Activated T-cell treated with anti-CD3 and anti-CD28 coated beads, Interleukin-2, amount 50 U/mL, for 1 hour (primary cell): ENCODE results near the gene C2orf42.
"Not testable (repeated sequence)": the region's sequence is repeated elsewhere in the genome, so short reads cannot be mapped to it uniquely, and the experiment has no call there.

Source experiments
- DNase-seq: peaks from one replicate; pipeline ENCODE4 v3.0.0-alpha.2; 2020

C2orf42 gene

DNA sequence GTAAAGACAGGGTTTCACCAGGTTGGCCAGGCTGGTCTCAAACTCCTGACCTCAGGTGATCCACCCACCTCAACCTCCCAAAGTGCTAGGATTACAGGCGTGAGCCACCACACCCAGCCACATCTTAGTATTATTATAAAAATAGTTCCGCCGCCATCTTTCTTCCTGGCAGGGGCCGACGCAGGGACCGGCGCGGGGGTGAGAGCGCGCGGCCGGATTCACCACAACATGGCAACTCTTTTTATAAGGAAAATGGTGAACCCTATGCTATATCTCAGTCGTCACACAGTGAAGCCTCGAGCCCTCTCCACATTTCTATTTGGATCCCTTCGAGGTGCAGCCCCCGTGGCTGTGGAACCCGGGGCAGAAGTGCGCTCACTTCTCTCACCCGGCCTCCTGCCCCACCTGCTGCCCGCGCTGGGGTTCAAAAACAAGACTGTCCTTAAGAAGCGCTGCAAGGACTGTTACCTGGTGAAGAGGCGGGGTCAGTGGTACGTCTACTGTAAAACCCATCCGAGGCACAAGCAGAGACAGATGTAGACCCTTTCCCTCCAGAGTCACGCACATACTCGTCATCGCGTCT is 88.4 kb downstream of the C2orf42 start:
- not testable (repeated sequence) for DNase-seq

GRCh38 chr2:70101686-70102085 is 89.1 kb downstream of the C2orf42 start:
- not testable (repeated sequence) for DNase-seq

- no peak for DNase-seq
Measured at GRCh38 chr2:70101174-70101573, 89.6 kb downstream of the C2orf42 start.
